ENCODE results near the gene AGAP5. TPM values are rescaled to one million over a fixed set of nuclear protein-coding genes. Genes with fewer than 3 reads are reported as not detected.
A peak's percentile ranks its signal among the peaks of the same experiment; 100 is the strongest.
"Not testable (repeated sequence)": the region's sequence is repeated elsewhere in the genome, so short reads cannot be mapped to it uniquely, and the experiment has no call there.

Gene AGAP5
- total RNA-seq: 14.4 TPM

DNA sequence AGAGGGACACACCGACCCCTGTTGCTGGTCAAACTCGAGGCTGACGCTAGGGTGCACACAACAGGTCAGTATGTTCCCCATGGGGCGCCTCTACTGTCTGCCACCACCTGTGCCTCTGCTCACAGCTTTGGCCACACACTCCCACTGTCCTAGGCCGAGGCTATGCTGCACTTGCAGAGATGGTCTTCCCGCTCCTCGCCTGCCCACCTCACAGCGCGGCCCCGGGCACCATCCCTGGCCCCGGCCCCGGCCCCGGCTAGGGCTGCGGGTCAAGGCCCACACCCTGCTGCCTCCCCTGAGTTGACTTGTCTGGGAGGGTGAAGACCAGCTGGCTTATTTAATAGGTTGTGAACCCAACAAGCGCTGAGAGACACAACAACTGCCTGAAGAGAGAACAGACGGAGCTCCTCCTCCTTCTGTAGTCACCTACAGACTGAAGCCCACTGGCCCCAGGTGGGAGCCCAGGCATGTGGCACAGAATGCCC is at the start of gene AGAP5:
Gene AGAP5, minus strand, starts transcription at position 435 of the 485 bp plus-strand sequence. Its CDS starts 354 bp downstream, at position 81.
- DNase-seq (ENCODE audit: low spot score); ATAC-seq; intact Hi-C loops (cut with DNase I): not testable (repeated sequence)

DNA sequence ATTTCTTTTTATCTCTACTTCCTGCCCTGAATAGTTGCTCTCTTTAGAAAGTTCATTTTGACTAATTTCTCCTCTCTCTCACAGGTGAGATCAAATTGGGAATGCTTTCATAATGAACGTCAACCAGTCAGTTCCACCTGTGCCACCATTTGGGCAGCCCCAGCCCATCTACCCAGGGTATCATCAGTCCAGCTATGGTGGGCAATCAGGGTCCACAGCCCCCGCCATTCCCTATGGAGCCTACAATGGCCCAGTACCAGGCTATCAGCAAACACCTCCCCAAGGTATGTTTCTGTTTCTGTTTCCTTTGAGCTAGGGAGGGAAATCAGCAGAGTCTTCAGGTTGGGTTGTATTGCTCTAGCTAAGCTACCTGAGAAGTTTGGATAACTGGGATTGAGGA is 48.8 kb upstream of the AGAP5 start:
- intact Hi-C loops (cut with DNase I): no loop called here
- ATAC-seq: no peak
- no peak for DNase-seq (ENCODE audit: low spot score)

DNA sequence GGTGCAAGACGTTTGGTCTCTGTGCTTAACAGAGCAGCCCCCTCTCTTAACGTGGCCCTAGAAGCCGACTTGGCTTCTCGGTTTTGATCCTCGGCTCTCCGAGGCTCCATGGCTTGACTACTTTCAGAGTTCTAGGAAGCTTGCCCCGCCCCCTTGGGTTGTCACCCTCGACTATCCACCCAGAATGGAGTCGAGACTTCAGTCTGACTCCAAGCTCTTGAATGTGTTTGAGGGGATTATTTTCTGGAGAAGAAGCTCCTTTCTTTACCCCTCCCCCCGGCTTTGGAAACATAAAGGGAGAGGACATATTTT is 46.7 kb upstream of the AGAP5 start:
- DNase-seq (ENCODE audit: low spot score): no peak
- intact Hi-C loops (cut with DNase I): no loop called here
- ATAC-seq: no peak

DNA sequence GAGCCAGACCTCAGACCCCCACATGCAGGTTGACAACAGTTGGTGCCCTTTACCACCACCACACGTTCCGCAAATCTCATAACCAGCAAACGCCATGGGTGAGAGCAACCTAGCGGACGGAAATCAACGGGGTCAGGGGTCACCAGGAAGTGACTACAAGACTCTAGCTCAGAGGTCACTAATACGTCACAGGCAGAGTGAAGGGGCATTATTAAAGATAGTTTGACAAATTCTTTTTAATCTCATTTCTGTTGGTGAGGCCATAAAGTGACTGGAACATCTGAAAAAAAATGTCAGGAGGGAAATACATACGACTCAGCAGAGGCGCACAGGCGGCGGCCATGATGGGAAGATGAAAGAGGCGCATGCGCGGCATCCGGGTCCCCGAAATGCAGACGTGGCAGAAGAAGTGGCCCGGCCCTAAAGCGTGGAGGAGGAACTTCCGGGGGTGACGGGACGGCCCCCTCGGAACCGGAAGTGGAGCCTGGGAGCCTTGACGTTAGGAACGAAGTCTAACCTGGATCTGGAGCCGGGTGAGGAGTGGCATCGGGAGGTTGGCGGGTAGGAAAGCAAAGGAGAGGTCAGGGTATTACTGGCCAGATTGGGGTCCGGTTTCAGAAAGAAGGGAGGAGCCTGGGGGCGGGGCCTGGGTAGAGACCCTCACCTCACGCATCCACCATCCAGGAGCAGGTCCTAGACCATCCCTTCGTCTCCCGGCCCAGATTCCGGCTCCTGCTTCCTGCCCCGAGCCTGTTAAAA is 46.2 kb upstream of the AGAP5 start, which contains the start of gene SEC24C:
Gene SEC24C, plus strand, starts transcription at position 468 of the 759 bp plus-strand sequence. CDS start 2,461 bp downstream, outside the sequence.
- peak; percentile 98 for DNase-seq (ENCODE audit: low spot score)
- intact Hi-C loops (cut with DNase I): no loop called here
- ATAC-seq: peak; percentile 98

DNA sequence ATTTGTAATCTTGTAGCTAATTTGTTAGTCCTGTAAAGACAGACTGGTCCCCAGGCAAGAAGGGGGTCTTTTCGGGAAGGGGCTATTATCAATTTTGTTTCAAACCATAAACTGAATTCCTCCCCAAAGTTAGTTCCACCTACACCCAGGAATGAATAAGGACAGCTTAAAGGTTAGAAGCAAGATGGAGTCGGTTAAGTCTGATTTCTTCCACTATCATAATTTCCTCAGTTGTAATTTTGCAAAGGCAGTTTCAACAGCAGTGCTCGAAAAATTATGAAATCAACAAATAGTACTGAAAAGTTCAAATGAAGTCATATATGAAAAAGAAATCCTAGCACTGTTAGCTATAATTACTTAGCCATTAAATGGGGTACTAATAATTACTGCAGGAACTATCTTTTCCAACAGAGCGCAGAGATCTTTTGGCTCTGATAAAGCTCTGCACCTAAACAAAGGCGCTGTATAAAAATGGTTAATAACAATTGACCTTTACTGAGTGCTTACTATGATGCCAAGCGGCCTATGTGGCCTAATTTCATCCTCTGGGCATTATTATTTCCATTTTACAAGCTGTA is 45.5 kb upstream of the AGAP5 start:
- DNase-seq (ENCODE audit: low spot score): no peak
- intact Hi-C loops (cut with DNase I): no loop called here
- ATAC-seq: no peak

DNA sequence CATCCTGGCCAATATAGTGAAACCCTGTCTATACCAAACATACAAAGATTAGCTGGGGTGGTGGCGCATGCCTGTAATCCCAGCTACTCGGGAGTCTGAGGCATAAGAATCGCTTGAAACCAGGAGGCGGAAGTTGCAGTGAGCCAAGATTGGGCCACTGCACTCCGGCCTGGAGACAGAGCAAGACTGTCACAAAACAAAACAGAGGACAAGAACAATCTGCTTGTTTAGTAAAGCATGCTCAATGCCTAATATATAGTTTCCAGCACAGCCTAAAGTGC is 44.5 kb upstream of the AGAP5 start:
- ATAC-seq (no peak), DNase-seq (ENCODE audit: low spot score) (no peak)
- intact Hi-C loops (cut with DNase I): no loop called here

DNA sequence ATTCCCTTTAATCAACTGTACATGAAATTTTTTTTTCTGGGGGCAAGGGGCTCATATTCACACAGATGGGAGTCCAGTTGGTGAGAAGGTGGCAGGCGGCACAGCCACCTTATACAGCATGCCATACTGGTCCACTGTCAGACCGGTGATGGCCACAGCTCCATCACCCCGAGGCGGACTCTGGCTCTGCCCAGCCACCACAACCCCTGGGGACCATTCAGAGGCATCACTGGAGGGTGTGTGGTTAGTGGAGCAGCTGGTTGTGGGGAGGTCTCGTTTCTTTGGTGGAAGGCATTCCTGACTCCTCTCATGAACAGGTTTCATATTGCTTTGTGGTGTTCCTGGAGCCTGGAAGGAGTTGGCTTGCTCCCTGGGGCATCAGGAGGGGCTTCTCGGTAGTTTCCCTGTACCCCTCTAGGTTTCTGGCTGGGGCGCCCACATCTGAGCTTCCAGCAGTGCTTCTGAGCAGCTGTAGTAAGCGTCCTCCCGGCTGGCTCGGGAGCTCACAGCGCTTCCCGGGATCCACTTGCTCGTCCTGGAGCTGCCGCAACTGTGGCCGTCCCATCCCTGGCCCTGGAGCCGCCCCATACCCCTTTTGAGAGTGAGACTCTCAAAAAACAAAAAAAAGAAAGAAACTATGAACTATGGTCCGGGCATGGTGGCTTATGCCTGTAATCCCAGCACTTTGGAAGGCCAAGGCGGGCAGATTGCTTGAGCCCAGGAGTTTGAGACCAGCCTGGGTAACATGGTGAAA is 42.8 kb upstream of the AGAP5 start:
- intact Hi-C loops (cut with DNase I); DNase-seq (ENCODE audit: low spot score); ATAC-seq: not testable (repeated sequence)

DNA sequence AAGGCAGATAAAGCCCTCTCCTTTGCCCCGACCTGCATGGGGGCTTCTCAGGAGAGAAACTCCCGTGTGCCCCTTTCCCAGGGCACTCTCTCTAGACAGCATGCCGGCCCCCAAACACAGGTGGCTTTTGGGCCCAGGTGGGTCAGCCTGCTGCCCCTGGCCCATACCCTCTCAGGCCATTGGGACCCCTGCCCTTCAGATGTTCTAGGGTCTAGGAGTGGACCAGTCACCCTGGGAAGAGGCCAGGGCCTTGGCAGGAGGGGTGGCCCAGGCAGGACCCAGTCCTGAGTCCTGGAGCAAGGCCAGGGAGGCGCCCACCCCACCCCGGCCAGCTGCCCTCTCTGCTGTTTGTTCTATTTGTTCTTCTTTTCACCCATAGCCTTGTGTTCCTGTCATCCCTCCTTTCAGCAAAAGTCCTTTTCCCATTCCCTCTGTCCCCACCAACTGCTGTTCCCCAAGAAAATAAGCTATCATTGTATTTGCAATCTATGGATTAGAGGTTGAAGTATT is 36.9 kb upstream of the AGAP5 start:
- intact Hi-C loops (cut with DNase I): no loop called here
- ATAC-seq: no peak
- no peak for DNase-seq (ENCODE audit: low spot score)

DNA sequence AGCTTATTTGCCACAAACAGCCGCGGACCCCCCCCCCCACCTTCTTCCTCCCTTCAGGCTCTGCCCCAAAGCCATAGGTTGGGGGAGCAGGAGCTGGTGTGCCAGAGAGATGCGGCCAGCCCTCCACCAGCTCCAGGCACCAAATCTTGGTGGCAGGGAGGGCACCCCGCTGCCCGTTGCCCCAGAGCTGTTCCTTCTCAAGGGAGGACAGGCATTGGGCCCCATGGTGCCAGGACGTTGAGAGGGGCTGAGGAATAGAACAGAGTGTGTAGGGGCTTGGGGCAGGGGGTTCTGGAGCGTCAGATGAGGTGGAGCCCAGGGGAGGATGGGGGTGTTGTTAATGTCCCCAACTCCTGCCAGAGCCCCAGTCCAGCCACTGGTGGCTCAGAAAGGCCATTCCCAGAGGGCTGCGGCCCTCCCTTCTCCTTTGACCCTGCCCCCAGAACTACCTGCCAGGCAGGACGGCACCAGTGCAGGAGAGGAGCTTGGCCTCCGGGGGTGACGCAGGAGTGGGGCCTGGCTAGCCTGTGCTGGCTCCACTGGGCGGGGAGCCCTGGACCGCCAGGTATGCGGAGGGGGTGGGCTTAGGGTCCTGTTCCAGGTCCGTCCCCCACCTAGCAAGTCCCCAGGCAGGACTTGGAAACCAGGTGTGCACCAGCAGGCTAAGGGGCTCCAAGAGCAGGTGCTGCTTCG is 36.3 kb upstream of the AGAP5 start:
- ATAC-seq: no peak
- no peak for DNase-seq (ENCODE audit: low spot score)
- intact Hi-C loops (cut with DNase I): no loop called here

DNA sequence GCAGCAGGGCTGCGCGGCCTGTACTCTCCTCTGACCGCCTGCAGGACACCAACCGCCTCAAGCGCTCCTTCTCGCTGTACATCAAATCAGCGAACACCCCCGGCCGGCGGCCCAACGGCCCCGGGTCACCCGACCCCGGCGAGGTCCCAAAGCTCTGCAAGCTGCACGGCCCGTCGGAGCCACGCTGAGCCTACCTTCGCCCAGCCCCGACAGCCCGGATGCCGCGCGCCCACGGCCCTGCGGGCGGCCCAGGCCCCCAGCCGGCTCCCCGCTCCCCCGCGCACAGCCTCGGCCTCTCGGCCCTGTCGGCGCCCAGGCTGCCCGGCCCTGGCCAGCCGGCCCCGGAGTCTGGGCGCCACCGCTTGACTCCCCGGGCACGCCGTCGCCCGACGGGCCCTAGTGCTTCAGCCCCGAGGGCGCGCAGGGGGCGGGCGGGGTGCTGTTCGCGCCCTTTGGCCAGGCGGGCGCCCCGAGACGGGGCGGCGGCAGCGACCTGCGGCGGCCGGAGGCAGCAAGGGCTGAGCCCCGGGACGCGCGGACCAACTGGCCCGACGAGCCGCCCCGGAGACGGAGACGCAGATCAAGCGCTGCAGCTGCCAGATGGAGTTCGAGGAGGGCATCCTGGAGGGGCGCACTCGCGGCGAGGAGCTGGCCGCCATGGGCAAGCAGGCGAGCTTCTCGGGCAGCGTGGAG is 35.2 kb upstream of the AGAP5 start:
- no peak for DNase-seq (ENCODE audit: low spot score)
- ATAC-seq: no peak
- intact Hi-C loops (cut with DNase I): no loop called here

DNA sequence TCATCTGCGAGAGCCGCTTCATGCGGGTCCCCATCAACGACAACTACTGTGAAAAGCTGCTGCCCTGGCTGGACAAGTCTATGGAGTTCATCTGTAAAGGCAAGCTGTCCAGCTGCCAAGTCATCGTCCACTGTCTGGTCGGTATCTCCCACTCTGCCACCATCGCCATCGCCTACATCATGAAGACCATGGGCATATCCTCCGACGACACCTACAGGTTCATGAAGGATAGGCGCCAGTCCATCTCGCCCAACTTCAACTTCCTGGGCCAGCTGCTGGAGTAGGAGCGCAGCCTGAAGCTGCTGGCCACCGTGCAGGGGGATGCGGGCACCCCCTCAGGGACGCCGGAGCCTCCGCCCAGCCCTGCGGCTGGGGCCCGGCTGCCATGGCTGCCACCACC is 34.5 kb upstream of the AGAP5 start:
- no peak for ATAC-seq
- intact Hi-C loops (cut with DNase I): no loop called here
- no peak for DNase-seq (ENCODE audit: low spot score)

DNA sequence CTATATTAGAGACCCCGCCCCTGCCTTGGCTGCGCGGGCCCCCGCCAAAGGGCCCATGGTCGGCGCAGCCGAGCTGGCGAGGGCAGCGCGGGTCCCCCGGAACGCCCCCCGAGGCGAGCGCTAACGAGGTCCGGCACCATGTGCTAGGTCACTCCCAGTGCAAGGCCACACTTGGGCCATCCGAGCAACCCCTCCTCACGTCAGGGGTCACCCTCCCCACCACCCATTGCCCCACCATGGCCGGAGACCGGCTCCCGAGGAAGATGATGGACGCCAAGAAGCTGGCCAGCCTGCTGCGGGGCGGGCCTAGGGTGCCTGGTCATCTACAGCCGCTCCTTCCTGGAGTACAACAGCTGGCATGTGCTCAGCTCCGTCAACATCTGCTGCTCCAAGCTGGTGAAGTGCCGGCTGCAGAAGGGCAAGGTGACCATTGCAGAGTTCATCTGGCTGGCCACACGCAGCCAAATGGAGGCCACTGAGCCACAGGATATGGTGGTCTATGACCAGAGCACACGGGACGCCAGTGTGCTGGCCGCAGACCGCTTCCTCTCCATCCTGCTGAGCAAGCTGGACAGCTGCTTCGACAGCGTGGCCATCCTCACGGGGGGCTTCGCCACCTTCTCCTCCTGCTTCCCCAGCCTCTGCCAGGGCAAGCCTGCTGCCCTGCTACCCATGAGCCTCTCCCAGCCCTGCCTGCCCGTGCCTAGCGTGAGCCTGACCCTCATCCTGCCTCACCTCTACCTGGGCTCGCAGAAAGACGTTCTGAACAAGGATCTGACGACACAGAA is 33.9 kb upstream of the AGAP5 start:
- intact Hi-C loops (cut with DNase I): no loop called here
- DNase-seq (ENCODE audit: low spot score) (no peak), ATAC-seq (no peak)

DNA sequence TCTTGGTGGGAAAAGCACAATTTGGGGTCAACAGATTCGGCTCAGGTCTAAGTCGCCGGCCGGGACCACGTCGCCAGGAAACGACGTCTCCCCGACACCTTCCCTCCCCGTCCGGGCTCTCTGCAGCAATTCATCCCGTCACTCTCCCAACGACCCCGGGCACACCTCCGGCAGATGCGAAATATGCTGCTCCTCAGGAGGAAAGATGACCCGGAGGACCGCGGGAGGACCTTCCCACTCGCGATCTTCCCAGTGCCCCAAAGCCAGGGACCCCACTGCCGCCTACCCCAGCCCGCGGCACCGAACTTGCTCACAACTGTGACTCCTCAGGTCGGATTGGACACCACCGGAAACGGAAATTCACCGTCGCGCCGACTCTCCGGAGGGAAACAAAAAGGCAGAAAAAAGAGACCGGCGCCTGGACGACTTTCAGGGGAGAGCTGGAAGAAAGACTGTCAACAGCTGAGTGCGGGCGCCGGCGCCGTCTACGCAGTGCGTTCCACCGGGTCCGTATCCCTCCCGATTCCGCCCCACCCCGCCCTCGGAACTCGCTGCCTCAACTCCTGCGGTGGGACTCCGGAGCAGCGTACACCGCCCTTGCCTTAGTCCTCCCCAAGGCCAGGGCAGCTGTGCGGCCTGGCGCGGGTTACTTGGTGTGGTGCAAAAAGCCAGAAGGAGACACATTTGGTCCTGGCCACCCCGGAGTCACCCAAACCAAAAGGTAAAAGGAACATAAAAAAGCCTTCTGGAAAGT is 32.4 kb upstream of the AGAP5 start:
- intact Hi-C loops (cut with DNase I): no loop called here
- ATAC-seq (peak; percentile 96), DNase-seq (ENCODE audit: low spot score) (peak; percentile 92)

DNA sequence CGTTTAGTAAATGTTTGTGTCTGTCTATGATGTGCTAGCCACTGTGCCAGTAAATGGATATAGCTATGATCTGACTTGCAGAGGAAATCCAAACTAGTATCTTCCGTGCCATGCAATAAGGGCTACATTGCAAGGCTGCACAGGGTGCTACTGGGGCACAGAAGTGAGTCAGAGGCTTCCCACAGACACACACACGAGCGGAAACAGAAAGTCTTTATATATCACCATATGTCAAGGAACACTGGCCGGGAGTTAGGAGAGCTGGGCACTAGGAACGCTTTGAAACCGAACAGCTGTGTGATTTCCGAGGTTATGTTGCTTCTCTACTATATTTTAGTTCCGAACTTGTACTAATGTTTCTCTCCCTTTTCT is 31.9 kb upstream of the AGAP5 start:
- intact Hi-C loops (cut with DNase I); DNase-seq (ENCODE audit: low spot score); ATAC-seq: not testable (repeated sequence)

DNA sequence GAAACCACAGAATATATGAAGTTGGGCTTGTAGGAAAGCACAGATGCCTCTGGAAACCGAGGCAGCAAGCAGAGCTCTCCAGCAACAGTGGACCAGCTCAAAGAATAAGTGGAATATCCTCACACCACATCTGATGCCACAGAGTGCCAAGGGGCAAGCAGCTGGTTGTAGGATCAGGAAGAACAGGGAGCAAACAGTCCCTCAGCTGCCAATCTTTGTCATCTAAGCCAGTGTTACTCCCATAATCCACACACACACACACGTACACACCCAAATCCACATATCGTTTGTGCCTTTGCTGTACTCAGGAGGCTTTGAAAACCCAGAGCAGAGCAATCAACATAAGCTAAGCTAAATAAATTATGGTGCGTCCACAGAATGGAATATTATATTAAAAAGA is 25.6 kb upstream of the AGAP5 start:
- intact Hi-C loops (cut with DNase I): no loop called here
- DNase-seq (ENCODE audit: low spot score): no peak
- no peak for ATAC-seq

DNA sequence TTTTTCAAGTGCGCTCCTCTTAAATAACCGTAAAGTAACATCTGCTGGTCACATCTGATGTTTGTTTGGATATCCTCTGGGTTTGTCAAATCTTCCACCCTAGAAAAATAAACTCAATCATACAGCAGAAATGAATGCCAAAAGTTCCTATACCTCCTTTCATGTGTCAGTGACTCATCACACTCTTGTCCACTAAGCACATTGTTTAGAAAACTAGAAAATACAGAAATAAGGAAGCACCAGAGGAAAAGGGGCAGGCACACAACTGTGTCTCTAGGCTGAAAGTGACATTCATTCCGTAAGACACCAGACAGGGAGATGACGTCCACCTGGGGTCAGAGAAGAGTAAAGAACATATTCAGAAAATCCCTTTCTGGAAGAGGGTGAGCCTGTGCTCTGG is 22.7 kb upstream of the AGAP5 start:
- ATAC-seq; intact Hi-C loops (cut with DNase I); DNase-seq (ENCODE audit: low spot score): not testable (repeated sequence)

DNA sequence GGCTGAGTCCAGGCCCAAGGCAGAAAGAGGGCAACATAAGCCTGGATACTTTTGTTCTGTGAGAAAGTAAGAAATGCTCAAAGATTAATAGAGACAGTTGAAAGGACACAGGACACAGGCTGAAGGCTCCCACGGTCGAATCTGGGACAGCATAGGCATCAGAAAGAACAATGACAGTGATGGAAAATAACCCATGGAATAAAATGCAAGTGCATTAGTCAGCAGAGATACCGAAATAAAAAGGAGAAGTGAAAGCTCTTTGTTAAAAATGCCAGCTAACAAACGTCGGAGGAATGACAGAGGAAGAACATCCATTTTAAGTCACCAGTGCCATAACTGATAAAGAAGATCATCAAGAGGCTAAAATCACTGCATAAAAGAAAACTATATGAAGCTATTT is 19.6 kb upstream of the AGAP5 start:
- intact Hi-C loops (cut with DNase I): no loop called here
- ATAC-seq: peak; percentile 55
- DNase-seq (ENCODE audit: low spot score): no peak
